WERI-Rb-1 (cell line): ENCODE measurements around the gene GPX4.

Experiments
- DNase-seq: peaks from one replicate; pipeline ENCODE4 v3.0.0-alpha.2; 2020
- H3K27ac ChIP-seq: fragments of 250-450 bp; sonication (Bioruptor Pico); 2 replicates; pipeline ENCODE4 v1.5.1; 2020; ENCODE audit warnings: mild to moderate bottlenecking, moderate library complexity
- H3K27me3 ChIP-seq: fragments of 250-450 bp; sonication (Bioruptor Pico); 2 replicates; pipeline ENCODE4 v1.5.1; 2021; ENCODE audit warnings: mild to moderate bottlenecking, low read depth, moderate library complexity; ENCODE audit not compliant: insufficient read depth, severe bottlenecking
- H3K36me3 ChIP-seq: fragments of 250-450 bp; sonication (Bioruptor Pico); 2 replicates; pipeline ENCODE4 v1.5.1; 2020; ENCODE audit warnings: mild to moderate bottlenecking, moderate library complexity
- H3K4me3 ChIP-seq: 2 replicates; pipeline ENCODE4 v1.5.1; 2011; ENCODE audit warnings: low read depth, mild to moderate bottlenecking, control low read depth, low read length
- H3K9me3 ChIP-seq: fragments of 250-450 bp; sonication (Bioruptor Pico); 2 replicates; pipeline ENCODE4 v1.5.1; 2021; ENCODE audit warnings: mild to moderate bottlenecking, moderate library complexity; ENCODE audit not compliant: severe bottlenecking
- TF ChIP-seq, protein P1 (sequence below): IDR thresholded peaks from 2 replicates; pipeline ENCODE4 v1.5.1; 2011; ENCODE audit warnings: low read depth, mild to moderate bottlenecking, control low read depth, inconsistent platforms, low read length

The GPX4 gene

DNA sequence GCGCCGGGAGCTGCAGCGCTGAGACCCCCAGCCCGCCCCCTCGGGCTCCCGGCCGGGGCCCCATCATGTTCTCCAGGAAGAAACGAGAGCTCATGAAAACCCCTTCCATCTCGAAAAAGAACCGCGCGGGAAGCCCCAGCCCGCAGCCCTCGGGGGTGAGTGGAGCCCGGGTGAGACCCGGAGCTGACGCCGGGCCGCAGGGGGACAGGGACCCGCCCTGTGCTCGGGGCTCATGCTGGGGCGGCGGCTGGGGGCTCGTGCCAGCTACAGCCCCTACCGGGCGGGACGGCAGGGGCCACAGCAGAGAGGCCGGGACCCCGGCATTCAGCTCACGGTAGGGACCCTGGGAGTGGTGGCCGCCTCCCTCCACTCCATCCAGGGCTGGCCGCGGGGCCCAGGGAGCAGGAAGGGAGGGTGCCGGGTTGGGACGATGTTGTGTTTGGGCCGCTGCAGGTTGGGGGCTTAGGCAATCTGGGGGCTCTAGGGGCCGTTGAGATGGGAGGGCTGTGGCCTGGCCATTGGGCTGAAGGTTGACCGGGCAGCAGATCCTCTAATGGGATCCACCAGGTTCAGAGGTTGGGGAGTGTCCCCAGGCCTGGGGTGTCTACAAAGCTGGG, 36.3 kb upstream of the GPX4 start:
- H3K27ac ChIP-seq: no peak overlapping the region
- DNase-seq: no peak

DNA sequence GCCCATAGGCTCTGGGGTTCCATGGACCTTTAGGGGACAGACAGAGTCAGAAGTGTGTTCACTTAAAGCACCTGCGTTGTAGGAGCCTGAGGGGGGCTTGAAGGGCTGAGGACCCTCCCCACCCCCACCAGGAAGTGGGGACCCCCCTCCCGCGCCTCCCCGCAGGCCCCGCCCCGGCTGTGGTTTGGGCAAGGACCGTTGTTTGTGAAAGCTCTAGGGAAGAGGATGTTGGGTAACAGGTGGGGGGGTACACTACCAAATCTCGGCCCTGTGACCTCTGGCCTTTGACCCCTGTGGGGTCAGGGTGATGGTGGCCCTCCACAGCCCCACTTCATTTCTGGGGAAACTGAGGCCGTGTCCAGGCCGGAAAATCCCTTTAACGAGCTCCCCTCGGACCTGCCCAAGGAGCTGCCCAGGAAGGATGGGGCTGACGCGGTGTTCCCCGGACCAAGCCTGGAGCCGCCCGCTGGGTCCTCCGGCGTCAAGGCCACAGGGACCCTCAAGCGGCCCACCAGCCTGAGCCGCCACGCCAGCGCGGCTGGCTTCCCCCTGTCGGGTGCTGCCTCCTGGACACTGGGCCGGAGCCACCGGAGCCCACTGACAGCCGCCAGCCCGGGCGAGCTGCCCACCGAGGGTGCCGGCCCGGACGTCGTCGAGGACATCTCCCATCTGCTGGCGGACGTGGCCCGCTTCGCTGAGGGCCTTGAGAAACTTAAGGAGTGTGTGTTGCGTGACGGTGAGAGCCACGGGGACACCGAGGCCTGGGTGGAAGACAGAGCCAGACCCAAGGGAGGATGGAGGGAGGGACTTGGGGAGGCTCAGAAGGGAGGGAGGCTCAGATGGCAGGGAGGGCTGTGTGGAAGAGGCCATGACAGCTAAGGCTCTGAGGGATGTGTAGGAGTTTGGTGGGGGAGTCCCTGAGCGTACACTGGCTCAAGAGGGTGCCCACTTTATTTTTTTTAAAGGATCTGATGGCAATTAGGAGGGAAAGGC, 35.5 kb upstream of the GPX4 start:
- Histone ChIP-seq H3K4me3 (no peak overlapping the region; the same call in 1 of the 2 replicates), H3K36me3 (peaks cover 6% of the 10 kb centered on the region), H3K27ac (no peak overlapping the region), H3K9me3 (peaks cover 2% of the 10 kb centered on the region), H3K27me3 (no peaks in the 10 kb centered on the region)
- TF ChIP-seq, protein P1, sequence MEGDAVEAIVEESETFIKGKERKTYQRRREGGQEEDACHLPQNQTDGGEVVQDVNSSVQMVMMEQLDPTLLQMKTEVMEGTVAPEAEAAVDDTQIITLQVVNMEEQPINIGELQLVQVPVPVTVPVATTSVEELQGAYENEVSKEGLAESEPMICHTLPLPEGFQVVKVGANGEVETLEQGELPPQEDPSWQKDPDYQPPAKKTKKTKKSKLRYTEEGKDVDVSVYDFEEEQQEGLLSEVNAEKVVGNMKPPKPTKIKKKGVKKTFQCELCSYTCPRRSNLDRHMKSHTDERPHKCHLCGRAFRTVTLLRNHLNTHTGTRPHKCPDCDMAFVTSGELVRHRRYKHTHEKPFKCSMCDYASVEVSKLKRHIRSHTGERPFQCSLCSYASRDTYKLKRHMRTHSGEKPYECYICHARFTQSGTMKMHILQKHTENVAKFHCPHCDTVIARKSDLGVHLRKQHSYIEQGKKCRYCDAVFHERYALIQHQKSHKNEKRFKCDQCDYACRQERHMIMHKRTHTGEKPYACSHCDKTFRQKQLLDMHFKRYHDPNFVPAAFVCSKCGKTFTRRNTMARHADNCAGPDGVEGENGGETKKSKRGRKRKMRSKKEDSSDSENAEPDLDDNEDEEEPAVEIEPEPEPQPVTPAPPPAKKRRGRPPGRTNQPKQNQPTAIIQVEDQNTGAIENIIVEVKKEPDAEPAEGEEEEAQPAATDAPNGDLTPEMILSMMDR: no peak
- DNase-seq: no peak

More for the DNA sequence above, 36.3 kb upstream of the GPX4 start:
- H3K4me3 ChIP-seq: peak overlapping the region; percentile 63
- TF ChIP-seq, protein P1: no peak
- peaks cover 7% of the 10 kb centered on the region for H3K36me3 ChIP-seq
- peaks cover 2% of the 10 kb centered on the region for H3K9me3 ChIP-seq
- H3K27me3 ChIP-seq: no peaks in the 10 kb centered on the region

DNA sequence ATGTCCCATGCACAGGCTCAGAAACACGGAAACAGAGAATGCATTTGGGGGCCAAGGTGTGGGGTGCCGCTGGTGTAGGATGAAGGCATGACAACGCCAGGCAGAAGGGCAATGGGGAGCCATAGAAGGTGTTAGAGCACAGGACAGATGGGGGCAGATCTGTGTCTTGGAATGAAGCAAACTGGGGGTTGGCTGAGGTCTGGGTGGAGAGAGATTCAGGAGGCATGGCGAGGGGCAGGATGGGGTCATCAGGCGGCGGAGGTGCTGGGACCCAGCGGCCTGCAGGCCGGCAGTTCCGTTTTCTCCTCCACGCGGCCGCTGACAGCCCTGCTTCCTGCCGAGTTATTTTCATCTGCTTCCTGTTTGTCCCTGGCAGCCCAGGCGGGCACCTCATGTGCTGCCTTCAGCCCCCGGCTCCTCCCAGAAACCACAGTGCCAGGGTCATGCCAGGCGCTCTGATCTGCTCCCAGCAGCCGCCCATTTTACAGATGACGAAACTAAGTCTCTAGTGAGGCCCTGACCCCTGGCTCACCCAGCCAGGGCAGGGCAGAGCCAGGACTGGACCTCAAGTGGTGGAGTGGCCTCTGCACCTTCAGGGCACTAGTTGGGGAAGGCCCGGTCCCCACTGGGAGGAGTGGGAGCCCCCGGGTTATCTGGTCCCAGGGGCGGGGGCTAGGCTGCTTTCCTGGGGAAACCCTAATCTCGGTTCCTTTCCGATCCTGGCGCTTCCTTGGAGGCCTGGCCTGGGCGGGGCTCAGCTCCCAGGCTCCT, 34.6 kb upstream of the GPX4 start:
- Histone ChIP-seq H3K4me3 (no peak overlapping the region), H3K27me3 (no peaks in the 10 kb centered on the region), H3K27ac (no peak overlapping the region), H3K9me3 (no peaks in the 10 kb centered on the region), H3K36me3 (no peaks in the 10 kb centered on the region; the same call in none of the 2 replicates)
- DNase-seq: no peak
- TF ChIP-seq, protein P1: no peak

DNA sequence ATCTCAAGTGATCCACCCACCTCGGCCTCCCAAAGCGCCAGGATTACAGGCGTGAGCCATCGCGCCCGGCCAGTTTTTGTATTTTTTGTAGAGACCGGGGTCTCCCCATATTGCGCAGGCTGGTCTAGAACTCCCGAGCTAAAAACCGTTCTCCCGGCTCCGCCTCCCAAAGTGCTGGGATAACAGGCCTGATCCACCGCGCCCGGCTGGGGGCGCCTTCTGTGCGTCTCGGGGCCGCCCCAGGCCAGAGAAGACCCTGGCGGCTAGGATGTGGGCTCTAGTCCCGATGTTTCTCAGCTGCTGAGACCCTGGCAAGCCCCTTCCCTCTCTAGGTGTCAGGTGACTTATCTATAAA, 33.2 kb upstream of the GPX4 start:
- H3K9me3 ChIP-seq: no peaks in the 10 kb centered on the region
- no peak for DNase-seq
- H3K36me3 ChIP-seq: no peaks in the 10 kb centered on the region; the same call in 1 of the 2 replicates
- no peak overlapping the region for H3K4me3 ChIP-seq
- H3K27ac ChIP-seq: no peak overlapping the region
- TF ChIP-seq, protein P1: no peak
- no peaks in the 10 kb centered on the region for H3K27me3 ChIP-seq

DNA sequence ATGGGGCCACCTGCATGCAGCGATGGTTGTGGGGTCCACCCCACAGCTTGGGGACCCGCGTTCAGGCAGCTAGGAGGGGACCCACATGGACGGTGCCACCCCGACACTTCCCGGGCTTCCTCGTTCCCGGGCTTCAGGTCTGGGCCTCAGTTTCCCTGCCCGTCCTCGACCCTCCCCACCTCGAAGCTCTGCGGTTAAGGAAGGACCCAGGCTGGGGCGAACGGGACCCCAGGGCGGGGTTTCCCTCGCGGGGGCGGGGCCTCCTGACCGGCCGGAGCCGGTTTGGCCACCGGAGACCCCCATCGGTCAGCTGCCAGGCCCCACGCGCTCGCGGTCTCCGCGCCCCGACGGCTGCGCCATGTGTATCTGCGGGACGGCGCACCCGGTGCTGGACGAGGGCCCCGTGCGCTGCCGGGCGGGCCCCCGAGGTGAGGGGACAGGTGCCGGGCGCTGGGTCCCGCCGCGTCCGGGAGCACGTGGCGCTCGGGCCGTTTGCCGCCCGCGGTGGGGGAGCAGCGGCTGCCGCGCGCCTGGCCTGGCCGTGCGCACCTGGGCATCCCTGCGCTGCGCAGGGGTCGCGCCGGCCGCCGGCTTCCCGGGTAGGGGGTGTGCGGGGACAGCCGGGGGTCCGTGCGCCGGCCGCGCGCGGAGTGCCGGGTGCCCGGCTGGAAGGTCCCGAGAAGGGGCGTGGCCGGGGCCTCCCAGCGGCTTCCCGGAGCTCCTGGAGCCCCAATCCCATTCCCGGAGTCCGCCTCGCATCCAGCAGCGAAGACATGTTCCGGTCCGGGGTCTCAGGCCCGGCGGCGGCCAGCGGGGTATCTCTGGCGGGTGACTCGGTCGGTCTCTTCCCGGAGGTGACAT, 32.6 kb upstream of the GPX4 start:
- TF ChIP-seq, protein P1: no peak
- no peaks in the 10 kb centered on the region for H3K9me3 ChIP-seq
- no peak overlapping the region for H3K4me3 ChIP-seq
- DNase-seq: no peak
- no peaks in the 10 kb centered on the region for H3K27me3 ChIP-seq
- no peaks in the 10 kb centered on the region for H3K36me3 ChIP-seq
- no peak overlapping the region for H3K27ac ChIP-seq
